ENCODE data around the gene MAP3K14.

GRCh38 chr17:45231481-45232116, 85.2 kb downstream of the MAP3K14 start:
- TF ChIP-seq, protein P1, sequence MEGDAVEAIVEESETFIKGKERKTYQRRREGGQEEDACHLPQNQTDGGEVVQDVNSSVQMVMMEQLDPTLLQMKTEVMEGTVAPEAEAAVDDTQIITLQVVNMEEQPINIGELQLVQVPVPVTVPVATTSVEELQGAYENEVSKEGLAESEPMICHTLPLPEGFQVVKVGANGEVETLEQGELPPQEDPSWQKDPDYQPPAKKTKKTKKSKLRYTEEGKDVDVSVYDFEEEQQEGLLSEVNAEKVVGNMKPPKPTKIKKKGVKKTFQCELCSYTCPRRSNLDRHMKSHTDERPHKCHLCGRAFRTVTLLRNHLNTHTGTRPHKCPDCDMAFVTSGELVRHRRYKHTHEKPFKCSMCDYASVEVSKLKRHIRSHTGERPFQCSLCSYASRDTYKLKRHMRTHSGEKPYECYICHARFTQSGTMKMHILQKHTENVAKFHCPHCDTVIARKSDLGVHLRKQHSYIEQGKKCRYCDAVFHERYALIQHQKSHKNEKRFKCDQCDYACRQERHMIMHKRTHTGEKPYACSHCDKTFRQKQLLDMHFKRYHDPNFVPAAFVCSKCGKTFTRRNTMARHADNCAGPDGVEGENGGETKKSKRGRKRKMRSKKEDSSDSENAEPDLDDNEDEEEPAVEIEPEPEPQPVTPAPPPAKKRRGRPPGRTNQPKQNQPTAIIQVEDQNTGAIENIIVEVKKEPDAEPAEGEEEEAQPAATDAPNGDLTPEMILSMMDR (conservative IDR thresholded peaks at IDR 0.05; ENCODE audit: low read depth, low read length), result 0 out of 2 replicates have a peak, but pooled peaks have one; percentile 8
- no peak for TF ChIP-seq EZH2 (IDR thresholded peaks at IDR 0.05; ENCODE audit: borderline replicate concordance, low read depth, low read length, poor library complexity, severe bottlenecking)

Measured in A673 (cell line).